Activated CD4-positive, alpha-beta T cell treated with anti-CD3 and anti-CD28 coated beads for 1 hour (primary cell): ENCODE results near the gene SYTL3.
A peak's percentile ranks its signal among the peaks of the same experiment; 100 is the strongest.
"Not testable (repeated sequence)": the region's sequence is repeated elsewhere in the genome, so short reads cannot be mapped to it uniquely, and the experiment has no call there.

Source experiments
- DNase-seq: peaks from one replicate; pipeline ENCODE4 v3.0.0-alpha.2; 2020

The SYTL3 gene

GRCh38 chr6:158642097-158642601 lies 7.7 kb upstream of the SYTL3 start:
- DNase-seq: no peak

GRCh38 chr6:158643836-158644230 lies 6.0 kb upstream of the SYTL3 start:
- DNase-seq: no peak

- DNase-seq: peak; percentile 83
Measured at GRCh38 chr6:158644231-158645063, 5.4 kb upstream of the SYTL3 start, which contains the start of gene DYNLT1. Gene DYNLT1, minus strand, starts transcription at chr6:158644743. Its CDS starts 35 bp downstream, at chr6:158644708.

- no peak for DNase-seq
Measured at GRCh38 chr6:158645064-158646022, 4.5 kb upstream of the SYTL3 start.

- DNase-seq: no peak
Measured at GRCh38 chr6:158646023-158646910, 3.6 kb upstream of the SYTL3 start.

- DNase-seq: no peak
Measured at GRCh38 chr6:158647501-158647900, 2.4 kb upstream of the SYTL3 start.

GRCh38 chr6:158648682-158649131 lies 1.1 kb upstream of the SYTL3 start:
- no peak for DNase-seq

- DNase-seq: not testable (repeated sequence)
Measured at GRCh38 chr6:158651981-158652737, 2.3 kb downstream of the SYTL3 start.

- DNase-seq: peak; percentile 82
Measured at GRCh38 chr6:158653577-158654354, 3.9 kb downstream of the SYTL3 start.

- no peak for DNase-seq
Measured at GRCh38 chr6:158654498-158654897, 4.6 kb downstream of the SYTL3 start.

GRCh38 chr6:158654960-158655489 lies 5.2 kb downstream of the SYTL3 start:
- no peak for DNase-seq

GRCh38 chr6:158655569-158656450 lies 6.0 kb downstream of the SYTL3 start:
- no peak for DNase-seq

GRCh38 chr6:158656986-158657385 lies 7.1 kb downstream of the SYTL3 start:
- DNase-seq: not testable (repeated sequence)

GRCh38 chr6:158660333-158660754 lies 10.5 kb downstream of the SYTL3 start:
- peak; percentile 28 for DNase-seq

- DNase-seq: no peak
Measured at GRCh38 chr6:158661156-158661685, 11.4 kb downstream of the SYTL3 start.

- DNase-seq: no peak
Measured at GRCh38 chr6:158662607-158662953, 12.7 kb downstream of the SYTL3 start.

- DNase-seq: no peak
Measured at GRCh38 chr6:158662954-158663624, 13.2 kb downstream of the SYTL3 start.

GRCh38 chr6:158663625-158664165 lies 13.8 kb downstream of the SYTL3 start:
- no peak for DNase-seq
